GM19324 (cell line): ENCODE data around the gene NAV2.

Source experiments
- ATAC-seq: cut with Tn5 transposase; IDR thresholded peaks from one replicate; pipeline ENCODE4 v1.9.1; 2021; ENCODE audit warnings: mild to moderate bottlenecking, moderate library complexity; ENCODE audit not compliant: unreplicated experiment, low FRiP score

Gene NAV2

GRCh38 chr11:19738124-19738523 lies 25.5 kb downstream of the NAV2 start:
- no peak for ATAC-seq

DNA sequence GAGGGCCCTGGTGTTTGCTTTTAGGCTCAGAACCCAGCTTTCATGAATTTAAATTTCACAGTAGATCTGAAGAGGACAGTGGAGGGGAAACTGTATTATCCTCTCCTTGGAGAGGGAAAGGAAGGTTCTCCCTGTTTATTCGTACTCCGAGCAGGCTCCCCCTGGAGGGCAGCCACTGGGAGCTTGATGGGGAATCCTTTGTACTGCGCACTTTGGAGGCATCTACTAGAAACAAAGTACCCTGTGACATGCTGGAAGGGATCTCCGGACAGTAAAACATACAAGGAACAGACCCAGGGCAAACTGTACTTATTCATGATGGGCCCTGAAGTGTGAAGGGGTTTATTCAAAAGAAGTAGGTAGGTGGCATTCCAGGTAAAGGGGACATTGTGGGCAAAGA lies 27.2 kb downstream of the NAV2 start:
- ATAC-seq: no peak

GRCh38 chr11:19740586-19740985 lies 27.9 kb downstream of the NAV2 start:
- ATAC-seq: no peak

DNA sequence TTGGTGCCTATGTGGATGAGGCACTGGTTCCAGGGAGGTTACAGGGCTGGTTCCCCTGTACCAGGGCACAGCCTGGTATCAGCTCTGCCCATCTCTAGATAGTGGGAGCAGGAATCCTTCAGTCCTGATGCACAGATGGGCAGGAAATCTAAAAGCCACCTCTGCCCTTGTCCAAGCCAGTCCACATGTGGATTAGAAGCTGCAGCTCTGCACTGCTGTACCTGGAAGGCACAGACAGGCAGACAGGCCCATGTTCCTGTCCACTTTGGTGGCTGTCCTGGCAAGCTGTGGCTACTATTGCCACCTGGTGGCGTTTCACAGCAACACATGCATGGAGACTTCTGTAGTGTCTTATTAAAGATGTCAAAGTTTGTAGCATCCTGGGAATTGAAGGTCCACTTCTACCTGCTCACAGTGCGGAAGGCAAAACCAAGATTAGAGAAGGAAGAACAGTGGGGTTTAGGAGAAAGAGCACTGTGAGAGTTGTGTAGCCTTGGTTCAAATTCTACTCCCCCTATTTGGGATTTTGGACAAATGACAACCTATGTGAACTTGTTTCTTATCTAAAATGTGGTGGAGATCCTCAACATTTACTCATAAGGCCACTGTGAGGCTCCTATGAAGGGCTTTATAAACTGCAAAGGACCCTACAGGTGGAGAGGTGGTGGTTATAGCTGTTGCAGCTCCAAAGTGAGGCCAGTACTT lies 30.1 kb downstream of the NAV2 start:
- peak; percentile 78 for ATAC-seq

- no peak for ATAC-seq
Observed at GRCh38 chr11:19743622-19744021, 31.0 kb downstream of the NAV2 start.

DNA sequence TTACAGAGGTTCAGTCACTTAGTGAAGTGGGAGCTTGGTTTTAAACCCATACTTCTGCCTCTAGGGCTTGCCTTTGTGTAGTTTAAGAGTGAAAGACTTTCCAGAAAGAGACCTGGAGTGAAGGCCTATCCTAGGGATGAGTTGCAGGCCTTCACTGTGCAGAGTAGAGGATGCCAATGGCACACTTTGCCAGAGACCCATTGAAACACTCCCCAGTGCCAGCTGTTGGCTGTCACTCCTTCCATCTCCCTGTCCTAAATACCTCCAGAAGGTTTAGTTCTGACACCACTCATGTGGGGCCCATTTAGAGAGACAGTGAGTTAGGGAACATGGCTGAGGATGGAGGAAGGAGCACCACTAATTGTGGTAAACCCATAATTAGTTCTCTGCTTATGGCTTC lies 31.5 kb downstream of the NAV2 start:
- ATAC-seq: no peak

- ATAC-seq: no peak
Observed at GRCh38 chr11:19746086-19746485, 33.4 kb downstream of the NAV2 start.

DNA sequence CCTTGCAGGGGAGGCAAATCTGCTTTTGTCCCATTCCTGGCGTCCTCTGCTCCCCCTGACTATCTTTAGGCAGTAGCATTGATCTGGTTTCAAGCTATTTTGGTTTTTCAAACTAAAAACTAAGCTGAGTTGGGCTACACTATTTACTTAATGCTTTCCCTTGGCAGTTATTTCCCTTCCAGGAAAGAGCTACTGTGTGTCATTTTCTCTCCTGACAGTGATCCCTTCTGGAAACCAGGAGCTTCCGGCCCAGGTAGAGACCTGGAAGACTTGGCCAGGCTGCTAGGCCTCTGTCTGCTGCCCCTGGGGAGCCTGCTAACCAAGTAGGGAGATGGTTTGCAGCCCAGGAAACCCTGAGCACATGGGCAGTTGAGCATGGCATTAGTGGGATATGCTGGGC lies 35.0 kb downstream of the NAV2 start:
- no peak for ATAC-seq

DNA sequence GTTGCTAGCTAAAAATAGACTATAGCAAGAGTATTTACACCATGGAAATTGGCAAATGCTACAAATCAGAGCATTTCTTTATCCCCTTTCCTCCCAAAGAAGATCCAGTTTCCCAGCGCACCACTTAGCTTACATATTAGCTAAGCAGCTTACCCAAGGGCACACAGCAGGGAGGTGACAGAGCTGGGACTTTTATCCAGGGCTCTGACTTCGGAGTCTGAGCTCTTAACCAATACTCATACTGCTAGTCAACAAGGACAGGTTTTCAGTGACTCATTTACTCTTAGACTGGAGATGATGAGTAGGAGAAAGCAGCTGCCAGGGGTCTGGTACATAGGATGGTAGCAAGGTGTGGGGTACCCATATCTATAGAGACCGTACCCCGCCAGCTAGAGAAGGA lies 38.4 kb downstream of the NAV2 start:
- ATAC-seq: no peak

GRCh38 chr11:19753451-19754106 lies 40.9 kb downstream of the NAV2 start:
- no peak for ATAC-seq

DNA sequence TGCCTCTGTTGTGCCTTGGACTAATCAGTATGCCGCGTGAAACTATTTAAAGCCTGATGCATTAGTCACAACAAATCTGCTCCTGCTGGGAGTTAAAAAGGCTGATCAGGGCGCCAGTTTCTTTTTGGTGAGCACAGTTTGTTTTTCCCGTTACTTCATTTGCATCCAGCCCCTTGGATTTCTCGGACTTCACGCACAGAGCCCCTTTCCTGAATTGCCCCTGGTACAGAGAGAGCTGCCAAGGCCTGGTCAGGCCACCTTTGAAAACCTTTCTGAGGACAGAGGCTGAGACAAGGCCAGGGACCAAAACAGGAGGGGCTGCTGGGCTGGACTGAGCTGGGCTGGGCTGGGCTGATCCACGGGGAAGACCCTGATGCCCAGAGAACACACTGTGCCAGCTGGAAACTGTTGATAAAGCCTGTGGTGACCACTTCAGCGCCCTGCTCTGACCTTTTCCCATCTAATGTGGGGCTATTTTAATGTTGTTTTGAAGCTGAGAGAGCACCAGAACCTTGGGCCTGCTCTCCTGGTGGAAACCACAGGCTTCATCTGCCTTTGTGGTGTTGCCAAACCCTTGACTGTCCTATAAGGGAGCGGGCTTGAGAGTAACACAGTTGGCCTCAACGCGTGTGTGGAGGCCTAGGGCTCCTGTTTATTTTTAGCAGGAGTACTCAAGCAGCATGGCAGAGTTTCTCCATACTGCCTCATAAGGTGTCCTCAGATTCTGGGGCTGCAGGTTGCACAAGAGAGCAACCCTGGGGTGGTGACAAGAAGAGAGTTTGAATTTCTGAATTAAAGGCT lies 44.2 kb downstream of the NAV2 start:
- ATAC-seq: no peak

- no peak for ATAC-seq
Observed at GRCh38 chr11:19759389-19759788, 46.8 kb downstream of the NAV2 start.

- no peak for ATAC-seq
Observed at GRCh38 chr11:19762266-19762665, 49.6 kb downstream of the NAV2 start.

DNA sequence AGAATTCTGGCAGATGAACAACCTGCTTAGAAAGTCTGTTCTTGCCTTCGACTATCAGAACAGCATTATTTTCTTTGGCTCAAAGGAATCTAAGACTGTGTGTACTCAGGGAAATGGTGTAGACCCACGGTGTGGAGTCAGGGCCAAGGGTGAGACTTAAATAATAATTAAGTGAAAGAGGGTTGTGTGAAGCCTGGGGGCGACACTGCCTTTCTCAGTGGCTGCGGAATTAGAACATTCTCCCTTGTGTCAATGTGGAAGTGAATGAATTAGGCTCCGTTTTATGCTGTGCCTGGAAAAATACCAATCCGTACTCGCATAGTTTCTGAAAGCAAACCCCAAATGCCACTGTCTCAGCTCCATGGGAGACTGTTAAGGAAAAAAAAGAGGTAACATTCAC lies 50.7 kb downstream of the NAV2 start:
- no peak for ATAC-seq

GRCh38 chr11:19766206-19766605 lies 53.6 kb downstream of the NAV2 start:
- ATAC-seq: no peak

GRCh38 chr11:19766810-19767209 lies 54.2 kb downstream of the NAV2 start:
- no peak for ATAC-seq

- no peak for ATAC-seq
Observed at GRCh38 chr11:19767627-19768151, 55.1 kb downstream of the NAV2 start.

DNA sequence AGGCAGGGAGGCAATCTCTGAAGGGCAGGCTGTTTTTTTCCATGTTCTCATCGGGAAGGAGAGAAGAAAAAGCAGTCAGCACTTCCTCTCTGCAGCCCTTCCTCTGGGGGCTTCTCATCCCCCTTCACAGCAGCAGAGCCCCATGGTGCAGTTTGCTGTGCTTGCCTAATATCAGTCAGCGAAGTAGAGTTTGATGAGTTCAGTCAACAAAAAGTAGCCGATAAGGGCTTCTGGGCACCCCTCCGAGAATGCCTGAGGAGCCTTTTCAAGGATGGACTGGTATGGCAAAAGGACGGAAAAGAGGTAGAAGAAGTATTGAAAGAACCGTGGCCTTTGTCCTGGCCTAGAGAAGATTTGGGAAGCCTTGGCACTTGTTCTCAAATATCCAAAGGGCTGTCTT lies 55.6 kb downstream of the NAV2 start:
- no peak for ATAC-seq

DNA sequence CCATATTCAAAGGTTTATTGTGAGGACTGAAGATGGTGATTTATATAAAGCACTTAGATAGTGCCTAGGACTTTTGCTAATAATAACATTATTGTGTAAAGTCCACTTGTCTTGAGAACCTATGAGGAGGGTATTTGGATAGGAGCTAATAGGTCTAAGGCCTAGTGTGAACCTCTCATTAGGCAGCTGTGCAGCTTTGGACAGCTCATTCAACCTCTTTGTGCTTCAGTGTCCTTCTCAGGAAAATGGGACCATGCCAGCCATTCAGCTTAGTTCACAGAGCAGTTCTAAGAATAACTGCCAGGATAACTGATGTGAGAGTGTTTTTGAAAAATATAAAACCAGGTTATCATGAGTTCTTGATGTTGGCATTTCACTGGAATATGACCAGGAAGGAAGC lies 56.2 kb downstream of the NAV2 start:
- ATAC-seq: no peak

DNA sequence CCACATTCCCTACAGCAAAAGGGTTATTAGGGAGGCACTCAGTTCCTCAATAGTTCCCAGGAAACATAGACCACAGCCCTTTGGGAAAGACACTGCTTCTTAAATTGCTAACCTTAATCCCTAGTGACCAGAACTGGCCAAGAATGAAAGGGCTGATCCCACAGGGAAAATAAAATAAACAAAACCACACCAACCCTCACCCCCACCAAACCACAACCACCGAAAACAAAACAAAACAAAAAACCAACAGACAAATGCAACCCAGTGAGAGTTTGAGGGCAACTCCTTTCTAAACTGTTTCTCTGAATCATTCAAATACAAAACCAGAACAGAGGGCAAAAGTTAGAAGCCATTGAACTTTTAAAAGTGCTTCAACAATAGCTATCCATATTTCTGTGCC lies 57.2 kb downstream of the NAV2 start:
- ATAC-seq: no peak

DNA sequence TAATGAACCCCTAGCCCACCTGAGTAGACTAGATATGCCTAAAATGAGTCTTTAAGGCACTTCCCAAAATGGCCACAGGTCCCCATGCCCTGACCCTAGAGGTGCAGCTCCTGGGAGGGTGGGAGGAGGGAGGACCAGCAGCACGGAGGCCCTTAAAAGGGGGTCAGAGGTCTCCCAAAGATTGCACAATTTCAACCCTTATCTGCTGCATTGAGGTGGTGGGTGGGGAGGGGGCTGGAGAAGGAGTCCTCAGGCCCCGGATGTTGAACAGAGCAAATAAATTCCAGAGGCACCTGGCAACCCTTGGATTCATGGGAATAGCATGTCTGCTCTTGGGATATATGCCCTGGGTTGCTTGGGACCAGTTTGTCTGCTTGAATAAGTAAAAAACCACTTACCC lies 57.6 kb downstream of the NAV2 start:
- ATAC-seq: no peak
